ENCODE measurements around the gene GALNT2. TPM values are rescaled to one million over a fixed set of nuclear protein-coding genes. Genes with fewer than 3 reads are reported as not detected.

Gene GALNT2
- total and polyA plus RNA-seq, 12 donors: 9.7 to 35.1 (median 25.8) TPM

- Histone ChIP-seq H3K4me3 (no peak overlapping the region), H3K27me3 (peaks cover 0 to 2% (median 0%) of the 10 kb centered on the region in 7 donors), H3K9me3 (no peaks in the 10 kb centered on the region), H3K27ac (no peak overlapping the region), H3K36me3 (peaks cover 0 to 37% (median 17%) of the 10 kb centered on the region in 9 donors), H3K4me1 (peaks cover 0 to 9% (median 6%) of the 10 kb centered on the region in 9 donors)
- DNase-seq: no peak
- no peak for ATAC-seq
- intact Hi-C loops (cut with DNase I): no loop called here
- WGBS, 2 donors: 90 to 93% methylated on average over 12 of the region's 12 CpGs
- TF ChIP-seq CTCF (IDR thresholded peaks at IDR 0.05): no peak
Measured at GRCh38 chr1:230283678-230284077, 216.6 kb downstream of the GALNT2 start.

- WGBS, 2 donors: 75 to 78% methylated on average over 10 of the region's 10 CpGs
- peaks cover 0 to 9% (median 6%) of the 10 kb centered on the region in 9 donors for H3K4me1 ChIP-seq
- TF ChIP-seq CTCF (IDR thresholded peaks at IDR 0.05): no peak
- ATAC-seq (no peak), DNase-seq (no peak)
- H3K36me3 ChIP-seq: peaks cover 0 to 24% (median 11%) of the 10 kb centered on the region in 9 donors
- intact Hi-C loops (cut with DNase I): no loop called here
- no peak overlapping the region for H3K27ac ChIP-seq
- no peak overlapping the region for H3K4me3 ChIP-seq
- no peaks in the 10 kb centered on the region for H3K9me3 ChIP-seq
- H3K27me3 ChIP-seq: peaks cover 0 to 2% (median 0%) of the 10 kb centered on the region in 7 donors
Measured at GRCh38 chr1:230284891-230285290, 217.9 kb downstream of the GALNT2 start.

GRCh38 chr1:230285351-230285750, 218.3 kb downstream of the GALNT2 start:
- intact Hi-C loops (cut with DNase I): no loop called here
- Histone ChIP-seq H3K36me3 (peaks cover 0 to 20% (median 6%) of the 10 kb centered on the region in 9 donors), H3K4me1 (peaks cover 0 to 9% (median 6%) of the 10 kb centered on the region in 9 donors), H3K27me3 (peaks cover 0 to 2% (median 0%) of the 10 kb centered on the region in 7 donors), H3K9me3 (no peaks in the 10 kb centered on the region), H3K4me3 (no peak overlapping the region), H3K27ac (no peak overlapping the region)
- no peak for ATAC-seq
- no peak for DNase-seq
- WGBS, 2 donors: 83 to 94% methylated on average over 7 of the region's 7 CpGs
- no peak for TF ChIP-seq CTCF (IDR thresholded peaks at IDR 0.05)

- intact Hi-C loops (cut with DNase I): no loop called here
- TF ChIP-seq CTCF (IDR thresholded peaks at IDR 0.05): no peak
- DNase-seq: no peak
- no peak overlapping the region for H3K27ac ChIP-seq
- H3K27me3 ChIP-seq: peaks cover 0 to 2% (median 0%) of the 10 kb centered on the region in 7 donors
- 79 to 80% methylated on average over 21 of the region's 21 CpGs for WGBS, 2 donors
- peak in 4 of 8 donors; percentile 18 to 49 (median 37) for ATAC-seq
- peaks cover 0 to 10% (median 0%) of the 10 kb centered on the region in 9 donors for H3K36me3 ChIP-seq
- no peak overlapping the region for H3K4me3 ChIP-seq
- no peaks in the 10 kb centered on the region for H3K9me3 ChIP-seq
- peaks cover 0 to 9% (median 6%) of the 10 kb centered on the region in 9 donors for H3K4me1 ChIP-seq
Measured at GRCh38 chr1:230286166-230286889, 219.3 kb downstream of the GALNT2 start.

Measured in heart right ventricle (tissue), 16 donors.